Heart left ventricle (tissue), 13 donors: ENCODE results near the gene CIC.

Source experiments
- CTCF ChIP-seq, 12 donors: fragments of 200-600 bp; sonication (generic) in 4 of 12; IDR thresholded peaks; one replicate each; pipeline versions ENCODE4 v1.5.0 to v1.8.0; 2018 to 2022; ENCODE audit warnings: antibody characterized with exemption in 12 of 12, mild to moderate bottlenecking in 5 of 12
- POLR2A ChIP-seq, 2 donors: fragments of 450-650 bp; IDR thresholded peaks; one replicate each; pipeline ENCODE4 v1.6.1; 2017; ENCODE audit warnings: antibody characterized with exemption in 2 of 2, mild to moderate bottlenecking in 2 of 2, moderate library complexity in 2 of 2
- donor health status: ischemic (EF 13 %, LVEDD 7.1; RV severe dilation, severe dysfunction).
- donor health status: DM: no; HTN: yes; CAD: no.
- donor health status: DM: no; HTN: no; CAD: no.
- donor health status: ischemic (EF 25% LVEDD 6.9; RV normal size, moderate dysfunction).
- donor health status: ischemic (EF 25% LVEDD 5.7; RV mildly dilated, moderate dysfunction).
- donor health status: ischemic (EF 35%, LVEDD 5.7; RV mildly dilated, moderate dysfunction).
- donor health status: nonischemic (EF 11% LVEDD 7.7; RV severe dilation, severe dysfunction).
- donor health status: DM: yes; HTN: yes; CAD: no.
- donor health status: PGD.
- donor health status: ischemic (EF 29% LVEDD 5.4; RV normal size, mild dysfunction).
- donor health status: nonischemic (EF 23%, LVEDD 6.1; RV moderate dilation, normal function).

GRCh38 chr19:42282819-42283187 lies 13.8 kb downstream of the CIC start:
- TF ChIP-seq CTCF (IDR thresholded peaks at IDR 0.05) = no peak
- TF ChIP-seq POLR2A (IDR thresholded peaks at IDR 0.05) = no peak
